Duodenal mucosa (tissue), 2 donors: ENCODE data around the gene CPVL.

Experiments
- H3K27ac ChIP-seq: one replicate; pipeline ENCODE4 v1.7.0; 2013; ENCODE audit warnings: low read depth, low read length
- H3K27me3 ChIP-seq, 2 donors: one replicate each; pipeline ENCODE4 v1.7.0; 2013; ENCODE audit warnings: low read length in 2 of 2, control low read depth in 1 of 2; ENCODE audit not compliant: insufficient read depth in 2 of 2, control insufficient read depth in 1 of 2
- H3K36me3 ChIP-seq, 2 donors: one replicate each; pipeline ENCODE4 v1.7.0; 2013; ENCODE audit warnings: low read length in 2 of 2, control low read depth in 1 of 2; ENCODE audit not compliant: insufficient read depth in 2 of 2, control insufficient read depth in 1 of 2
- H3K4me1 ChIP-seq, 2 donors: one replicate each; pipeline ENCODE4 v1.7.0; 2013; ENCODE audit warnings: low read length in 2 of 2, control low read depth in 1 of 2; ENCODE audit not compliant: insufficient read depth in 2 of 2, control insufficient read depth in 1 of 2
- H3K4me3 ChIP-seq, 2 donors: one replicate each; pipeline ENCODE4 v1.7.0; 2013; ENCODE audit warnings: low read length in 2 of 2, low read depth in 1 of 2
- H3K9ac ChIP-seq, 2 donors: one replicate each; pipeline ENCODE4 v1.7.0; 2013; ENCODE audit warnings: low read length in 2 of 2, low read depth in 1 of 2
- H3K9me3 ChIP-seq, 2 donors: one replicate each; pipeline ENCODE4 v1.7.0; 2013; ENCODE audit warnings: low read length in 2 of 2, control low read depth in 1 of 2; ENCODE audit not compliant: control insufficient read depth in 1 of 2

CPVL gene

DNA sequence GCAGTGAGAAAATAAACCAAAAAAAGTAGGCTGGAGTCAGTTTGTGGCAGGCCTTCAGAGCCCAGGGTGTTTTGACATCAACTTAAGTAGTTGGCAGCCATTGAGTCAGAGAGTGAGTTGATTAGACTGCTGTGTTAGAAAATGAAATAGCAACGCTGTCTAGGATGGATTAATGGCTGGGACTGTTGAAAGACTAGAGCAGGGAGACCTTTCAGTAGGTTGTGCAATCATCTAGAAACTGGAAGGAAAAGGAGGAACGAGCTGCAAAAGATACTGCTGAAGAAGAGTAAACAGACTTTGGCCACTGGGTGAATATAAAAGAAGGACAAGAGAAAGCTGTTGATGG is 159.6 kb downstream of the CPVL start:
- Histone ChIP-seq H3K36me3 (no peaks in the 10 kb centered on the region), H3K27ac (no peak overlapping the region), H3K27me3 (no peaks in the 10 kb centered on the region), H3K4me3 (no peak overlapping the region), H3K9me3 (no peaks in the 10 kb centered on the region), H3K4me1 (peaks cover 6 to 23% of the 10 kb centered on the region in 2 donors), H3K9ac (no peak overlapping the region)

DNA sequence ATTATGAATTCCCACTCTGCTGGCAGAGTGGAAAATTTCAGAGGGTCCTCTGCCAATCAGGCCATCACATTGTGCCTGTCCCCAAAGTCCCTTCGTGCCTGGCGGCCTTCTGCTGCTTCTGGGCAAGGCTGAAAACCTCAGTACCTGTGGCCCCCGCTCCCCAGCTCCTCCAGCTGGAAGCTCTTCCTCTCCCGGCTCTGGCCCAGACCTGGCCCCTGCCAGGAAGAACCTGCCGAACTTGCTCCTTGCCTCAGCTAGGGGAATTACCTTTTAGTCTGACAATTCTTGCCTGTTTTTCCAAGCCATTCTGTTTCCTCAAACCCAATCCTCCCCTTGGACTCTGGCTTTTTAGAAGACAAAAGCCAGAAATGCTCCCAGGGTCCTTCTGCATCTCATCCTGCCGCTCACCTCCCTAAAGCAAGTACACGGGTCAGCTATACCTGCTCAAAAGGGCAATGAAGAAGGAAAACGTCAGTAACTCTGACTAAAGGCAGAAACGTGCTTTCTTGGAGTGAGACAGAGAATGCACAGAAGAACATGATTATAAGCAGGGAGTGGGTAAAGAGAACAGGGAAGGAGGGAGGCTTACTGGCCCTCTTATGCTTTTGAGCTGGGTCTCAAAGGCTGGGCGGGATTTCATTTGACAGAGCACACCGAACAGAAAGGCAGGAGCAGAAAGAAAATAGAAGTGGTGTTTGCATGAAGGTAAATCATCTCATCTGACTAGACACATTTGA is 160.1 kb downstream of the CPVL start:
- no peak overlapping the region for H3K9ac ChIP-seq
- no peaks in the 10 kb centered on the region for H3K27me3 ChIP-seq
- H3K4me1 ChIP-seq = peaks cover 6 to 23% of the 10 kb centered on the region in 2 donors
- no peaks in the 10 kb centered on the region for H3K36me3 ChIP-seq
- H3K4me3 ChIP-seq = no peak overlapping the region
- no peak overlapping the region for H3K27ac ChIP-seq
- H3K9me3 ChIP-seq = no peaks in the 10 kb centered on the region

GRCh38 chr7:28984631-28985030 is 161.7 kb downstream of the CPVL start:
- H3K4me1 ChIP-seq = peaks cover 6 to 23% of the 10 kb centered on the region in 2 donors

GRCh38 chr7:28984217-28984616 is 162.1 kb downstream of the CPVL start:
- no peak overlapping the region for H3K4me3 ChIP-seq
- H3K27ac ChIP-seq = no peak overlapping the region
- no peaks in the 10 kb centered on the region for H3K36me3 ChIP-seq
- peaks cover 6 to 23% of the 10 kb centered on the region in 2 donors for H3K4me1 ChIP-seq
- no peaks in the 10 kb centered on the region for H3K9me3 ChIP-seq
- no peaks in the 10 kb centered on the region for H3K27me3 ChIP-seq
- no peak overlapping the region for H3K9ac ChIP-seq

More at GRCh38 chr7:28984631-28985030, 161.7 kb downstream of the CPVL start:
- no peak overlapping the region for H3K4me3 ChIP-seq
- H3K9me3 ChIP-seq = no peaks in the 10 kb centered on the region
- H3K36me3 ChIP-seq = no peaks in the 10 kb centered on the region
- no peaks in the 10 kb centered on the region for H3K27me3 ChIP-seq
- H3K27ac ChIP-seq = no peak overlapping the region
- no peak overlapping the region for H3K9ac ChIP-seq

DNA sequence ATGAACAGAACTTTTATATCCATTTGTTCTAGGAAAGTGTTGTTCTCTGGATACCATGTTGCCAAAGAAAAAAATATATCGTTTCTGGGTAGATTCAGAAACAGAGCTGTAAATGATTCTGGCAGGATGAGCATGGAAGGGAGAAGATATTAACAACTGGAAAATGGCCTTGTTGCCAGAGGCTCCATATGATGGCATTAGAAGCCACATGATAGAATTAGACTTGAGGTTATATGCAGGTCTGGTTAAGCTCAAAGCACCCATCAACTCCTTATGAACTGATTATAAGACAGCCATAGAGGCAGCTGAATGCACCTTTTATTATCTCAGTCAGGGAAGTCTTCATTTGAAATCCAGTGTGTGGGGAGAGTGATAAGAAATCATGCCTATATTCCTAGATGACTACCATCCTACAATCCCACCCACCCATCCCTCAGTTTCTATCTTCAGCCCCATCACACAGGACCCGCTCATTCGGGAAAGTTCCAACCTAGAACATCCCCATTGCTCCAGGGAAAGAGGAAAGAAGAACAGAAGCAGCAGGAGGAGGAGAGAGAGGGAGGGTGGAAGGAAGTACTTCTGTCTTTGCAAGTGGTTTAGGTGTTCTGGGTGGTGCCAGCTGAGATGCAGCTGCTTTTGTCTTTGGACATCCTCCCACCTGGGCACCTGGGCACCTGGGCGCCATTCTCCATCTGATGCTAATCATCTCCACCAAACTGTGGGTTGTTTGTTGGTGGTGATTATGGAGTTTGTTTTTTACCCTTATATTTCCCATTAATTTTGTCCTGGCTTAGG is 162.7 kb downstream of the CPVL start:
- Histone ChIP-seq H3K36me3 (no peaks in the 10 kb centered on the region), H3K27ac (no peak overlapping the region), H3K4me3 (no peak overlapping the region), H3K27me3 (no peaks in the 10 kb centered on the region), H3K9ac (no peak overlapping the region), H3K4me1 (peaks cover 6 to 23% of the 10 kb centered on the region in 2 donors), H3K9me3 (no peaks in the 10 kb centered on the region)

- Histone ChIP-seq H3K36me3 (no peaks in the 10 kb centered on the region), H3K9me3 (no peaks in the 10 kb centered on the region), H3K4me1 (peaks cover 0 to 12% of the 10 kb centered on the region in 2 donors), H3K4me3 (no peak overlapping the region), H3K27ac (no peak overlapping the region), H3K27me3 (no peaks in the 10 kb centered on the region), H3K9ac (no peak overlapping the region)
These were observed 165.2 kb downstream of the CPVL start for GRCh38 chr7:28981161-28981465.

DNA sequence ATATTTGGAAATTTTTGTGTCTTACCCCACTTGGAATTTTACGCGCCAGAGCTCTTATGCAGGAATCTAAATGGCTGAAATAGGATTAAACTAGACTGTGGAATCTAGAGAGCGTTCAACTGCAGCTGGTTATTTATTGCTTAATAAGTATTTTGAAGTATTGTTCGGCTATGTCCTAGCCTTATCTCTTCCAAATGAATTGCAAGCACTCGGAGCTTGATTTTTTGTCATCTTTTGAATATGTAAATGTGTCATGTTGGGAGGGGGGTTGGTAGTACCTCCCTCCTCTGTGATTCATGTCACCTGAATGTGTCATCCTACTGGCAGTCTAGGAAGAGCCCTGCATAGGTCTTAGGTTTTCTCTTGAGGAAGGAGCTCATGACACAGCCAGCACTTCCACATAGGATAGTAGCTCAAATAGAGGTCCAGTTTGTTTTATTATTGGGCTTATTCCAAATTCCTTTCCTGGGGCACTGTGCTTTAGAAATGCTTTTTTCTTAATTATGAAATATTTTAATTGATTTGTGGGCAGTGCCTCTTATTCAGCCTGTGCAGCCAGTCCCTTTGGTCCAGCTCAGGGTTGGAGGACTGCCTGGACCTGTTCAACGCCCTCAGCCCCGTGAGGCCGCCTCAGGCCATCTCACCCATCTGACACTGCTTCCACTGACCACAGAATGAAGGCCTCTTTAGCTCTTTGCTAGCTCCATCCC is 165.7 kb downstream of the CPVL start:
- no peak overlapping the region for H3K4me3 ChIP-seq
- no peaks in the 10 kb centered on the region for H3K36me3 ChIP-seq
- no peaks in the 10 kb centered on the region for H3K9me3 ChIP-seq
- H3K27me3 ChIP-seq = no peaks in the 10 kb centered on the region
- no peak overlapping the region for H3K27ac ChIP-seq
- peaks cover 0 to 7% of the 10 kb centered on the region in 2 donors for H3K4me1 ChIP-seq
- H3K9ac ChIP-seq = no peak overlapping the region

GRCh38 chr7:28979776-28980175 is 166.6 kb downstream of the CPVL start:
- H3K9ac ChIP-seq = no peak overlapping the region
- H3K27me3 ChIP-seq = no peaks in the 10 kb centered on the region
- H3K9me3 ChIP-seq = no peaks in the 10 kb centered on the region
- no peaks in the 10 kb centered on the region for H3K36me3 ChIP-seq
- no peak overlapping the region for H3K27ac ChIP-seq
- H3K4me1 ChIP-seq = peaks cover 0 to 2% of the 10 kb centered on the region in 2 donors
- no peak overlapping the region for H3K4me3 ChIP-seq

DNA sequence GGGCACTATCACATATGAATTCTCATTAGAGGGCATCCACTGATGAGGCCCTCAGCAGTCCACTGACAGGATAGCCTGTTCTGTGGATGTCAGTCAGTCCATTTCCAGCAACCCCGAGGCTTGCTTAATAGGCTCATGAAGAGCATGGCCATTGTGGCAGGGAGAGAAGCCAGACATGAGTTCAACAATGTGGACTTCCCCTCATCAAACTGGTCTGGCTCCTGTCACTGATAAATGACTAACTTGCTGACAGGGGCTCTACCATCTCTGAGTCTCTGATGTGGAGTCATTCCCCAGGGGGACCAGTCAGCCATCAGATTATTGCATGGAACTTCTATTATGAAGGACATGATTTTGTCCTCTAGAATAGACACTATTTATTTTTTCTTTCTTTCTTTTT is 168.5 kb downstream of the CPVL start:
- Histone ChIP-seq H3K4me1 (no peaks in the 10 kb centered on the region), H3K27ac (no peak overlapping the region), H3K9me3 (peaks cover 5 to 8% of the 10 kb centered on the region in 2 donors), H3K9ac (no peak overlapping the region), H3K36me3 (no peaks in the 10 kb centered on the region), H3K27me3 (no peaks in the 10 kb centered on the region), H3K4me3 (no peak overlapping the region)

- no peaks in the 10 kb centered on the region for H3K27me3 ChIP-seq
- H3K4me1 ChIP-seq = no peaks in the 10 kb centered on the region
- H3K27ac ChIP-seq = no peak overlapping the region
- H3K9me3 ChIP-seq = peaks cover 9 to 12% of the 10 kb centered on the region in 2 donors
- no peak overlapping the region for H3K4me3 ChIP-seq
- no peaks in the 10 kb centered on the region for H3K36me3 ChIP-seq
- H3K9ac ChIP-seq = no peak overlapping the region
These were observed 170.3 kb downstream of the CPVL start for GRCh38 chr7:28976022-28976421.
